Stimulated activated CD4-positive, alpha-beta T cell treated with anti-CD3 and anti-CD28 coated beads, TNF-alpha, amount 100 ng/mL, for 48 hours (primary cell): ENCODE results near the gene ZC3H18.

Experiments
- DNase-seq, 3 donors: peaks; one replicate each; pipeline ENCODE4 v3.0.0-alpha.2; 2020; ENCODE audit warnings: low read depth in 3 of 3

ZC3H18 gene

GRCh38 chr16:88549671-88550245 is 20.4 kb upstream of the ZC3H18 start:
- DNase-seq: no peak

- no peak for DNase-seq
These were observed 19.9 kb upstream of the ZC3H18 start for GRCh38 chr16:88550246-88550661.

- no peak for DNase-seq
These were observed 18.0 kb upstream of the ZC3H18 start for GRCh38 chr16:88552166-88552565.

GRCh38 chr16:88552815-88553214 is 17.4 kb upstream of the ZC3H18 start:
- DNase-seq: no peak

GRCh38 chr16:88553739-88554138 is 16.5 kb upstream of the ZC3H18 start:
- DNase-seq: no peak

GRCh38 chr16:88554711-88555264 is 15.4 kb upstream of the ZC3H18 start:
- no peak for DNase-seq

- DNase-seq: no peak
These were observed 13.8 kb upstream of the ZC3H18 start for GRCh38 chr16:88556294-88556988.

GRCh38 chr16:88558457-88559442 is 11.5 kb upstream of the ZC3H18 start:
- no peak for DNase-seq

GRCh38 chr16:88560714-88561484 is 9.3 kb upstream of the ZC3H18 start:
- DNase-seq: no peak

GRCh38 chr16:88561485-88562359 is 8.5 kb upstream of the ZC3H18 start:
- DNase-seq: peak in 2 of 3 donors; percentile 15 to 26

- DNase-seq: peak; percentile 65 to 81 (median 68)
These were observed 4.0 kb upstream of the ZC3H18 start for GRCh38 chr16:88566158-88566557.

GRCh38 chr16:88568710-88569613 is 1.2 kb upstream of the ZC3H18 start:
- no peak for DNase-seq

- no peak for DNase-seq
These were observed 604 bp upstream of the ZC3H18 start for GRCh38 chr16:88569614-88569984.

- peak in 1 of 3 donors; percentile 33 for DNase-seq
These were observed 489 bp downstream of the ZC3H18 start for GRCh38 chr16:88570691-88571092.

- no peak for DNase-seq
These were observed 5.0 kb downstream of the ZC3H18 start for GRCh38 chr16:88575251-88575650.

- DNase-seq: no peak
These were observed 6.1 kb downstream of the ZC3H18 start for GRCh38 chr16:88576307-88576706.

GRCh38 chr16:88577166-88577565 is 7.0 kb downstream of the ZC3H18 start:
- no peak for DNase-seq

GRCh38 chr16:88578446-88579313 is 8.5 kb downstream of the ZC3H18 start:
- DNase-seq: no peak
